NCI-H345 treated with DMSO at 0.1 percent for 48 hours (cell line): ENCODE results near the gene CPHXL.

Source experiments
- DNase-seq: peaks from one replicate; lab custom pipeline; 2025; ENCODE audit not compliant: unreplicated experiment; lab: John Stamatoyannopoulos, UW

CPHXL gene

GRCh38 chr16:75702242-75702641, 24.0 kb downstream of the CPHXL start:
- DNase-seq, result no peak

DNA sequence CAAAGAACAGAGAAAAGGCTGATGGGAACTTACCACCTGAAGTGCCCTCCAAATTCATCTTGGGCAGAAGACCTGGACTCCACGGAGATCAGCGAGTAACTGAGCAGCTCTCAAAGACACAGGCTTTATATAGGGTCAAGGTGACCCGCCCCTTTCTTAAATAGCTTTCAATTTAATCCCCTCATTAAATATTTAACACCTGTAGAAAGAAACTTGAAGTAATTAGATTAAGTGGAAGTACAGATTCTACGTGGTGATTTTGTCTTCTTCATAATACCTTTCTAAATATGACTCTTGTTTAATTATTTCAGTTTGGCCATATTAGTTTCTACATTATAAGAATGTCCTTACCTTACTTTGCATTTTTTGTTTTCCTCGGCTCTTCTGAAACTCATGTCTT, 24.9 kb downstream of the CPHXL start, which contains the start of gene DUXB:
DUXB (minus strand) TSS at position 101 of the 400 bp plus-strand sequence; CDS start at position 58, 43 bp downstream.
- no peak for DNase-seq

DNA sequence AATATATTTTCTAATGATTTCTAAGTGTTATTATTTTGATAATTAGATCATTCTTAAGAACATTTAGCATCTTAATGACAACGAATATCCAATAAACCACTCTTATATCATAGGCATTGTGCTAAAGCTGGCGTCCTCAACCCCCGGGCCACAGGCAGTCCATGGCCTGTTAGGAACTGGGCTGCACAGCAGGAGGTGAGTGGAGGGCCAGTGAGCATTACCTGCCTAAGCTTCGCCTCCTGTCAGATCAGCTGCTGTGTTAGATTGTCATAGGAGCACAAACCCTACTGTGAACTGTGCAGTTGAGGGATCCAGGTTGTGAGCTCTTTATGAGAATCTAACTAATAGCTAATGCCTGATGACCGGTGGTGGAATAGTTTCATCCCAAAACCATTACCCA, 28.7 kb downstream of the CPHXL start:
- no peak for DNase-seq

DNA sequence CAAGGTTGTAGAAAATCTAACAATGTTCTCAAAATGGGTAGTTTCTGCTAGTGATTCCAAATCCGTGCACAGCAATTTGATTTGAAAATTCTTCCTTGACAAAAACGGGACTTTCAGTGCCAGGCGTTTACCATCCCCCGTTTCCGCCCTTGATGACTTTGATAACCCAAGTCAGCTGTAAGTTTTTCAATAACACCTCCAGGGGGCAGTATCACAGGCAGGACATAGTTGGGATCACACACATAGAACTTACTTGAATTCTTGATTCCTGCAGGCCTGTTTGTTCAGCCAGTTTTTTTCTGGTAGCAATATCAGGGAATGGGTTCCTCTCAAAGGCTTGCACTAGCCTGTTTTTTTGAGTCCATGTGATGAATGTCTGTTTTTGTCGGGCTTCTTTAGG, 30.6 kb downstream of the CPHXL start:
- DNase-seq, result no peak

- DNase-seq, result no peak
These were observed 38.9 kb downstream of the CPHXL start for GRCh38 chr16:75687361-75687760.

- DNase-seq, result no peak
These were observed 44.0 kb downstream of the CPHXL start for GRCh38 chr16:75682308-75682707.

GRCh38 chr16:75679366-75679765, 46.9 kb downstream of the CPHXL start:
- no peak for DNase-seq

- no peak for DNase-seq
These were observed 49.4 kb downstream of the CPHXL start, which contains the start of gene CPHXL2 for GRCh38 chr16:75676909-75677308. CPHXL2 (minus strand) TSS chr16:75677009; CDS start chr16:75676999, 10 bp downstream.

DNA sequence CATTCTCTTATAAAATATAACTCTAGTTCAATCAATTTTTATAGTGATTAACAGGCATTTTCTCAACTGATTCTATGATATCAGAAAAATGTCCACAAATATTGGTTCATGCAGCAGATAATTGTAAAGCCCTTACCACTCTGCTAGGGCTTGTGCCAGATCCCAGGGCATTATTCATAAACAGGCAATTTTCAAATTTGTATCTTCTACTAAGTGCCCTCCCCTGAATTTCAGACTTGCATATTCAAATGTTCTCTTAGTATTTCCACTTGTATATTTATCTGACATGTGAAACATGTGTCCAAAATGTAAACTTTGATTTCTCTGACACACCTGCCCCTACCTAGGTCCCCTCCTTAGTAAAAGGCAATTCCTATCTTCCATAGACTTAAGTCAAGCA, 58.8 kb downstream of the CPHXL start:
- DNase-seq, result no peak
